CD4-positive, alpha-beta T cell treated with Interleukin-15 for 1 hour (primary cell): ENCODE results near the gene RASGRF2.

Experiments used
- DNase-seq: peaks from one replicate; pipeline ENCODE4 v3.0.0-alpha.2; 2020

Gene RASGRF2

GRCh38 chr5:81145329-81145935 is 185.3 kb downstream of the RASGRF2 start:
- DNase-seq = no peak

- no peak for DNase-seq
Observed at GRCh38 chr5:81146031-81146430, 185.9 kb downstream of the RASGRF2 start.

GRCh38 chr5:81147011-81147885 is 187.1 kb downstream of the RASGRF2 start:
- no peak for DNase-seq

DNA sequence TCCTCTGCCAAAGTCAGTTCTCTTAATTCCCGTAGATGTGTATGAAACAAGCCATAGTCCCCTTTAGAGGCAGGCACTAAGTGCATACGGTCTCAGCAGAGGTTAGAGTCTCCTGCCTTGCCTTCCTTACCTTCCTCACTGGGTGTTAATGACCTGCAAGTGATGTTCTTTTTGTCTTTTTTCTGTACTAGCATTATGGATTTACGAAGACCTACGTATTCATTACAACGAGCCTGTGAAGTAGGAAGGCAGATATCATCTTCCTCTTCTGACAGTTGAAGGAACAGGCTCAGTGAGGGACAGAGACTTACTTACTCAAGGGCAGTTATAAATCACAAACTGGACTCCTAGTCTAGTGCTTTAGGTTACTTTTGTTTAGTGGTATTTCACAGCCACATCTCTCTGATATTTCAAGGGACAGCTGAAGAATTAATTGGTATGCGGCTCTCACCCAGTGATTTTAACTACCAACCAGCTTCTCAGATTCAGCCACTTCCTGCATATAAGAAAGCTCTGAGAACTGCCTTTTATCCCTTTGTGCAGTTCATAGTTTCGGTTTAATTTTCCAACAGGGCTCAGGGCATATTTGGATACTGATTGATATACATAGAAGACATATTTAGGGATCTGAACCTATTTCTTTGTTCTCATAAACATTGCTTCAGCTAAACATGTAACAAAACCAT is 187.9 kb downstream of the RASGRF2 start:
- no peak for DNase-seq

GRCh38 chr5:81151546-81151945 is 191.4 kb downstream of the RASGRF2 start:
- no peak for DNase-seq

- DNase-seq = no peak
Observed at GRCh38 chr5:81154725-81155124, 194.6 kb downstream of the RASGRF2 start.

DNA sequence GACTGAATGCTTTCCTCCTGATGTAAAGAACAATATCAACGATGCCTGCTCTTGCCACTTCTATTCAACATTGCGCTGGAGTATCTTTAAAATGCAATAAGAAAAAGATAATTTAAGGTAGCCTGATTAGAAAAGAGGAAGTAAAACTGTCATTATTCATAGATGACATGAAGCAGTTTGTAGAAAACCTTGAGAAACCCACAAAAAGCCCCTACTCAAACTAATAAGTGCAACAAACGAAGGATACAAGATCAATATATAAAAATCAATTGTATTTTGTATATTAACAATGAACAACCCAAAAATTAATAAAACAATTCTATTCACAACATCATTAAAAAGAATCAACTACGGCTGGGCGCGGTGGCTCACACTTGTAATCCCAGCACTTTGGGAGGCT is 196.6 kb downstream of the RASGRF2 start:
- no peak for DNase-seq

- no peak for DNase-seq
Observed at GRCh38 chr5:81161012-81161601, 200.9 kb downstream of the RASGRF2 start.

- no peak for DNase-seq
Observed at GRCh38 chr5:81162501-81162900, 202.3 kb downstream of the RASGRF2 start.

GRCh38 chr5:81163651-81164050 is 203.5 kb downstream of the RASGRF2 start:
- no peak for DNase-seq

GRCh38 chr5:81164476-81164875 is 204.3 kb downstream of the RASGRF2 start:
- DNase-seq = no peak

DNA sequence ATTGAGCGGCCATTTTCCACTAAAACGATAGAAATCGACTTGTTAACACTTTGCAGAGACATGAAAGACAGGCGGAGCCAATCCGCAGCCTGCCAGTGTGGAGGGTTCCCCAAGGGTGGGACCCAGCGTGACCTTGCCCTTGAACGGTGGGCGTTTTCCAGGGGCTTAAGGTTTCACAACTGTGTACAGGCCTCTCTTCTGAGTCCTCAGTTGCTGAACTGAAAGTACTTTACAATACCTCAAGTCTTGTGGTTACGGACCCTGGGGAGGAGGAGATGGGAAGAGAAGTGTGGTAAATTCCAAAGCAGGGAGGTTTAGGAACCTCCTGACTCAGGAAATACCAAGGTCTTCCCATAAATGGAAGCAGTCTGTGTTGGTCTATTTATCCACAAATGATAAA is 204.8 kb downstream of the RASGRF2 start:
- DNase-seq = no peak

GRCh38 chr5:81165493-81166119 is 205.4 kb downstream of the RASGRF2 start:
- DNase-seq = peak; percentile 30

DNA sequence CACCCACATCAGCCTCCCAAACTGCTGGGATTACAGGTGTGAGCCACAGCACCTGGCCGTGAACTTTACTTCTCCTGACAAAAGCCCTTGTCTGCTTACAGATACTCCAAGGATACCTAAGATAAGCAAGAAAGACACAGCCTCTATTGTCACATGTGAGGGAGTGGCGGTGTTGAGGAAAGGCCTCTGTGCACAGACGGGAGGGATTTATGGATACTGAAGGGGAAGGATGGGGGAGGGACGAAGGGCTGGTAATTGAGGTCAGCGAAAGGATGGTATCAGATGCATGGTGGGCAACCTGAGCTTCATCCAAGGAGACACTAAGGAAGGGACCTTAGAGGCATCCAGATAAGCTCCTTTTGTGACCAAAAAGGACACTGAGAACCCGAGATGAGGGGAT is 206.3 kb downstream of the RASGRF2 start:
- DNase-seq = no peak

DNA sequence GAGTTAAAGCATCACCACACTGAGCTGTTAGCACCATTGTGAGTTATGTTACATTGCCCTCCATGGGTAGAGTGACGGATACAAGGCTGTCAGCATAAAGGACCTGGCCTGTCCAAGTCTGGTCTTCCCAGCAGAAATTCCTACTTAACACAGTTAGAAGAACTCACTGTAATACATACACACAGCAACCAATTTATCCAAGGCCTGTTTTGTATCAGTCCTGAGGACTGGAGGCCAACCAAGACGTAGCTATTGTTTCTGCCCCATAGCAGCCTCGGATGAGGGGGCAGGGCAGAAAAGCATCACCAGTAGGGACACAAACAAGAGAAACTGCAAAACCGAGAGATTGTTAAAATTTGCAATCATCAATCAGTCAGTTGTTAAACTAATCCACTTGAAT is 206.9 kb downstream of the RASGRF2 start:
- DNase-seq = no peak

DNA sequence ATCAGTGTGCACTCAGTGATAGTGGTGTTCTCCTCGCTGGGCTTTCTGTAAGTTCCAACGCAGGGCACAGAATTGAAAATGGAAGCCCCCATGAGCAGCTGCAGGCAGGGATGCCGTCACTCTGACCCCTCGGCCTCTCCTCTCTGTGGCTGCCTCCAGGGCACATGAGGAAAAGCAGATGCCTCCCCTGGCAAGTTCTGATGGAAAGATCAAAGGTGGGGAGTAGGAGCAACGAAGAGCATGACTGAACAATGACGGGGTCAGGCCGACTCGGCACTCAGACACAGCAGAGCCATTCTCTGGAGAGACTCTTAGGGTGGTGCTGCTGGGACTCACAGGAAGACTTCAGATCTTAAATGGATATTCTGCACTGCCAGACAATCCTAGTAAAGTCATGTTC is 207.4 kb downstream of the RASGRF2 start:
- no peak for DNase-seq

DNA sequence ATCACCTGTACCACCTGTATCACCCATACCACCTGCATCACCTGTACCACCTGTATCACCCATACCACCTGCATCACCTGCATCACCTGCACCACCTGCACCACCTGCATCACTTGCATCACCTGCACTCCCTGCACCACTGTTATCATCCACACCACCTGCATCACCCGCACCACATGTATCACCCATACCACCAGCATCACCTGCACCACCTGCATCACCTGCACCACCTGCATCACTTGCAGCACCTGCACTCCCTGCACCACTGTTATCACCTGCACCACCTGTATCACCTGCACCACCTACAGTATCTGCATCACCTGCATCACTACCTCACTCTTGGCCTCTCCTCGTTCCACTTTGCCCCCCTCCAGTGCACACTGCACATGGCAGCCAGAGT is 209.8 kb downstream of the RASGRF2 start:
- DNase-seq = no peak

DNA sequence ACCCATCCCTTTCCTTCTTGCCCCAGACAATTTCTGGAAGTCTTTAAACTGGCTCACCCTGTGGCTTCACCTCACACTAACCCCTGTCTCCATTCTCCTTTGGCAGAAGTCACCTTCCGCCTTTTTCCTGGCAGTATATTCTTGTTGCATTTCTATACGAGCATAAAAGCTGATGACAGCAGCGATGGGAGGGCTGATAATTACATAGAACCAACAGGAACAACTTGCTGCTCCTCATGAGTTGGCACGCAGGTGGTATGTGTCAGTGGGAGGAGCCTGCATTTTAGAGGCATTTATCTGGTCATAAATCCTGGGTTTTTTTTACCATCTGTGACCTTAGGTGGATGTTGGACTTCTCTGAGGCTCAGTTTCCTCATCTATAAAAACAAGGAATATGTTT is 211.6 kb downstream of the RASGRF2 start:
- DNase-seq = no peak

- no peak for DNase-seq
Observed at GRCh38 chr5:81172710-81173109, 212.5 kb downstream of the RASGRF2 start.

- DNase-seq = no peak
Observed at GRCh38 chr5:81177061-81177460, 216.9 kb downstream of the RASGRF2 start.

DNA sequence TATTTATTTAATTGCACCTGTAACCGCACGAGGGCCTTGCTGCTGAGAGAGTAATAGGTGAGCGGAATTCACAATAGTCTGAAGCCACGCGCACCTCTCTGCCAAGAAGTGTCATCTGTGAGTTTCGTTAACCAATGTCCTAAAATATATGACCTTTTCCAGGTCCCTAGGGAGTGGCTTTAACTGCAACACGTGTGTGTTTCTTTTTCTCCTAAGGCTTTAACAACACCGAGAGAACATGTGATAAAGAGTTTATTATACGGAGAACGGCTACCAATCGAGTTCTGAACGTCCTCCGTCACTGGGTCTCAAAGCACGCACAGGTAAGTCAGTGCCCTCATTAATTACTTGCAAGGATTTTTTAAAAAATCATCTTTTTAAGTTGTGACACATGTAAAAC is 219.8 kb downstream of the RASGRF2 start:
- no peak for DNase-seq

DNA sequence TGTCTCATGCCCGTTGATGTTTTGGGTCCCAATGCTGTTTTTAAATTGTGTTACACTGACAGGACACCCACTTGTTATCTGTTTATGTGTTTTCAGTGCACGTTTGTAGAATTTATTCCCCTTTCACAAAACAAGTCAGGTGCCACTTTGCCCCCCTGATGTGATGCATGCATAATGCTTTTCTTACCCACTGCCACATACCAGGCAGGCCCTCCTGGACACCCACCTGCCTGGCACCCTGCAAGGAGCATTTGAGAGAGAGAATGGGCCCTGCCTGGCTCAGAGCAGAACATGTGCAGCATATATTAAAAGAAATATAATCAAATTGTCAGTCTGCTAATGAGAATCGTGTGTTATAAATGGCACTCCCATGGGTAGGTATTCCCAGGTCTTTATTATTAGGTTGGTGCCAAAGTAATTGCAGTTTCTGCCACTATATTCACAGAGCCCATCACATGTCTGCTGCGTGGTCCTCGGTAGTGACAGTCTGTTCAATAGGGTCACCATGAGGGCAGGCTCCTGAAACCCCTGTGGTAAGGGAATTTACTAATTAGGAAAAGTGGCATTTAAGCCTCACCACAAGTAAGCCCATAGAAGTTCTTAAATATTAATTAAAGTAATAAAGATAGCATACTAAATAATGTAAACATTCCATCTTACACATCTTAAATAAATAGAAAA is 220.8 kb downstream of the RASGRF2 start:
- no peak for DNase-seq
